NOMO-1 (cell line): ENCODE measurements around the gene TENT4A.
"Not testable (repeated sequence)": the region's sequence is repeated elsewhere in the genome, so short reads cannot be mapped to it uniquely, and the experiment has no call there.

Experiments used
- DNase-seq, 2 experiments: peaks; one replicate each; lab custom pipeline; 2025; ENCODE audit not compliant: unreplicated experiment in 2 of 2; lab: John Stamatoyannopoulos, UW

The TENT4A gene

DNA sequence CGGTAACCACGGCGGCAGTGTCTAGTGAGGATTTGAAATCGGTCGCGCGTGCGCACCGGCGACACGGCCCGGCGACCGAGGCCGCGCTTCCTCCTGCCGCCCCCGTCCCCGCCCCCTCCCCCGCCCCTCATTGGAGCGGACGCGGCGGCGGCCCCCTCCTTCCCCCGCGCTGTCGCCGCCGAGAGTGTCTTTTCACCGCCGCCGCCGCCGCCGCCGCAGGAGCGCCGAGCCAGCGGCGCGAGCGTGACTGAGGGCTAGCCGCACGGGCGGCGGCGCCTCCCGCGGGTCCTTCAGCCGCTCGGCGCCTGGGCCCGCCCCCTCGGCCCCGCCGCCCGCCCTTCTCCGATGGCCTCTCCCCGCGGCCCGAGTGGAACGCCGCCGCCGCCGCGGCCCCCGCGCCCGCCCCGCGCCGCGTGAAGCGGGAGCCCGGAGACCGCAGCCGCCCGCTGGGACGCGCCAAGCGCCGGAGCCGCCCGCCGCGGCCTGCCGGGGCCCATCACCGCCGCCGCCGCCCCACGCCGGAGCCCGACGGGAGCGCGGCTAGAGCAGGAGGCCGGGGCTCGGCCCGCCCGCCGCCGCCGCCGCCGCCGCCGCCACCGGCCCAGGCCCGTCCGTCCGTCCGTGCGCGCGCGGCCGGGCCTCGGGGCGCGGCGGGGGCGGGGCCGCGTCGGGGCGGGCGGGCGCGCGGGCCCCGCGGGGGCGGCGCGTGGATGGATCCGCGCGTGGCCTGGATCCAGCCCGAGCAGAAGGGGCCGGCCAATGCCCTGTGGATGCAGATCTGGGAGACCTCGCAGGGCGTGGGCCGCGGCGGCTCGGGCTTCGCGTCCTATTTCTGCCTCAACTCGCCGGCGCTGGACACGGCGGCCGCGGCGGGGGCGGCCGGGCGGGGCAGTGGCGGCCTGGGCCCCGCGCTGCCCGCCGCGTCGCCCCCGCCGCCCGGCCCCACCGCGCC, at the start of gene TENT4A:
TSS of gene TENT4A (plus strand) at position 159 of the 952 bp plus-strand sequence. CDS start at position 711, 552 bp downstream.
- DNase-seq: no peak

DNA sequence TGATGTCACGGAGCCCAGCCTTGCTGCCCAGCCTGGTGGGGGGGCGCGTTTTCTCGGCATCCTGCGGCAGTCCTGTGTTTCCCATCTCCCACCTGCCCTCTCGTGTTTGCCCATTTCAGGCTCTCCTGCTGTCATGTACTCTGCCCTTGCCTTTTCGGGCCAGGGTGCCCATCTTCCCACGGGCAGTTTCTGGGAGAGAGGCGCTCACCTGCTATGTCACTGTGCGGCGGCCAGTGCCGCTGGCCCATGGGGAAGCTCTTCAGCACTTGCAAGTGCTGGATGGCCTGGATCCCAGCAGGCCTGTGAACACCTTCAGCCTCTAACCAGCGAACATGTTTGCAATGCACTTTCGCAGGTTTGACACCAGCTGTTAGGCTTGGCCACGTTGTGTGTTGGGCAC, 46.5 kb upstream of the TENT4A start:
- DNase-seq: no peak

DNA sequence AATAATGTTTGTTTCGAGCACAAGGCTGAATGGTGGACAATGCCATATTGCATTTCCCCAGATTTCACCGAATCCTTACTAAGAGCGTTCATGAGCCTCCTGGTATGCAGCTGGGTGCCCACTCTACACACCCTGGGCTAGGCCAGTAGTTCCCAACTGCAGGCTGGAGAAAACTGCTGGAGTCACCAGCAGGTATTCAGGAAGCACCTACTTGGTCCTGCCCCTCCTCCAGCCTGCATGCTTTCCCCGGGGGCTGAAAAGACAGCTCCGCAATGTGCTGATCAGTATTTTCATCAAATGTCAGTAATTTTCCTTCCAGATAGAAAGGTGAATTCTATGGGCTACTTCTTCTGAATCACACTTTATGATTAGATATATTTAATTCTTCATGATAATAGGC, 45.6 kb upstream of the TENT4A start:
- no peak for DNase-seq

DNA sequence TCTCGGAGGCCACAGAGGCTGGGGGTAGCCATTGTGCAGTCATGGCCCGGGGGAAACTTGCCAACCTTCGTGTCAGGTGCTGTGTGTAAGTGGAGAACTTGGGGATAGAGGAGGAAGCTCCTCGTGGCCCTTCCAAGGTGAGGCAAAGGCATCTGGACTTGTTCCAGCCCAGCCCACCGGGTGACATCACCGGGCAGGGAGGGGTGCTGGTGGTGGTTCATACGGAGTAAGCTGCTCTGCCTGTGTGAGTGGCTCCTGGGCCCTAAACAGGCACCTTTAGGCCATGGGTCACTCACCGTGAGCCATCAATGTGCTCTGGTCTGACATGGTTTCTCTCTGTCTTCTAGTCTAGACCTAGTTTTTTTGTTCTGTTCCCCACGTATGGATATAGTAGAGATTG, 44.5 kb upstream of the TENT4A start:
- not testable (repeated sequence) for DNase-seq

DNA sequence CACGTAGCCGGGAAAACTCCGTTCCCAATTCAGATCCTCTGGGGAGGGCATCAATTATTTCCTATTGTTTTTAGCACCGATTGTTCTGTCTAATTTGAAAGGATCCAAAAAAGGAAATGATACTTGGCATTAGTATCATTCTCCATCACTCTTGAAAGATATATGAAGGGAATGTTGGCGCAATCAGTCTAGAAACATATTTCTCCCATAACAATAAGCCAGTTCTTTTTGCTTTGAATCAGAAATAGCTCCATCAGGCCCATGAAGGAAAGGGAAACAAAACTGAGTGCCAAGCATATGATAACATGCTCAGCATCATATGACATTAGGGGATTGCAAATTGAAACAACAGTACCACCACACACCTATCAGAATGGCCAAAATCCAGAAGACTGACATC, 40.2 kb upstream of the TENT4A start:
- DNase-seq: no peak

DNA sequence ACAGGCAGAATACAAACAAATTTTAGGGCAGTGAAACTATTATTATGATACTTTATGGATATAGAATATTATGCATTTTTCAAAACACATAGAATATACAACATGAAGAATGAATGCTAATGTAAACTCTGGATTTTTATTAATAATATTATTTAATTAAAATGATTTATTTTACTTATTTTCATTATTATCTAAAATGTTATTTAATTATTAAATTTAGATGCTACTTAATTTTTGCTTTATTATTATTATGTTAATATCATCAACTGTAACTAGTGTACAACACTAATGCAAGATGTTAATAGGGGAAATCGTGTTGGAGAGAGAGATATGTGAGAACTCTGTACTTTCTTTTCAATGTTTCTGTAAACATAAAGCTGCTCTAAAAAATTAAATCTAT, 39.3 kb upstream of the TENT4A start:
- no peak for DNase-seq

DNA sequence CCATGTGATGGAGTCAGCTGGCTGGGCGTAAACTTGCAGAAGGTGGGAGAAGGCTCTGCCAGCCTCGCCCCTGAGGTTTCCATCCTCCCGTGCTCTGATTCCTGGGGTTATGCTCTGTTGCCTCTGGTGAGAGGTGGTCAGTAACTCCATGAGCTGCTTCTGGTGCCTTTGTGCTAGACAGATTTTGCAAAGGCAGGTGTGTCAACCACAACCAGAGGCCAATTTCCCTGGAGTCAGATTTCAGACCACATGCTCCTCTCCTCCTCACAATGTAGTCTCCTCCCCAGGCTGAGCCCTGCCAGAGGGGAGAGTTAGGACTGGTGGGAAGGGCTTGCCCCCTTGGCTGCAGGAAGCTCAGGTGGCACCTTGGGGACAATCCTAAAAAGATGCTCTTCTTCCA, 38.8 kb upstream of the TENT4A start:
- no peak for DNase-seq

DNA sequence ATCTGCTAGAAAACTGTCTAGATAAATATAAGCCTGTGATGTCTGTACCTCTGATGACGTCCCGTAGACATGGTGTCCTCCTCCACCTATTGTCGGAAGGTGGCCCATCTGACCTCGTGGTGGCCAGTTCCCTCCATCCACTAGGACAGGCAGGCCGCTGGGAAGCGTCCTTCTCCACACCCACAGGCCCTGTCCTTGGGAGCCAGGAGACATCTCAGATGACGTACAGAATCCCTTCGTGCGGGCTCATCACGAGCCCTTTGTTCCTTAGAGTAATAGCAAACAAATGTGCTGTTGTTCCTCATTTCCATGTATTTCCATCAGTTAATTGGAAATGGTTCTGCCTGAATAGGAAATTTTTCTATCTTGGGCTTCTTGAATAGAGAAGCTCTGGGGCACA, 38.3 kb upstream of the TENT4A start:
- no peak for DNase-seq

- peak in 1 of 2 experiments; percentile 7 for DNase-seq
These were observed 37.3 kb upstream of the TENT4A start for GRCh38 chr5:6675784-6676491.

DNA sequence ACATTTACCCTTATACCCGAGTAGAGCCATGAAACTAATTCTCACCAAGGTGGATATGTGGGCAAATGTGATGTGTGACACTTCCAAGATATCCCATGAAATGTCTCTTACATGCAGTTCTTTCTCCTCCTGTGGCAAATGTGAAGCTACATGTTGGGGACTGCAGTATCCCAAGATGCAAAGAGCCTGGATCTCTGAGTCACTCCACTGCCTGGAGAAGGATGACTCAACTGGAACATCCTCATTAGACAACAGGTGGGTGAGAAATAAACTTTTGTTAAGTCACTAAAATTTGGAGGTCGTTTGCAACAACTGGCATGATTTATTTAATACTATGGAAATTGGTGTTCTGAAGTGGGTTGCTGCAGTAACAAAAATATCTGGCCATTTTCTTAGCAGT, 36.5 kb upstream of the TENT4A start:
- DNase-seq: no peak

- no peak for DNase-seq
These were observed 34.8 kb upstream of the TENT4A start for GRCh38 chr5:6678385-6678784.

- DNase-seq: no peak
These were observed 32.3 kb upstream of the TENT4A start for GRCh38 chr5:6680922-6681321.

DNA sequence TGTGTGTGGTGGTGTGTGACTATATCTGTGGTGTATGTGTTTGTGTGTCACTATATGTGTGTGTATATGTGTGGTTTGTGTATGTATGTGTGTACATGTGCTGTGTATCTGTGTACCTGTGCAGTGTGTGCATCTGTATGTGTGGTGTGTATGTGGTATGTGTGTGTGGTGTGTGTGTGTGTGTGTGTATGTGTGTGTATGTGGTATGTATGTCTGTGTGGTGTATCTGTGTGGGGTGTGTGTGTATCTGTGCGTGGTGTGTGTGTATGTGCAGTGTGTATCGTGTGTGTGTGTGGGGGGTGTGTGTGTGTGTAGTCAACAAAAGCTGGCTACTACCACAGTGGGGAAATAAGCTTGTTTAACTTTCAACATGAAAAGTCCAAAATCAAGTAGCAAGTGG, 31.6 kb upstream of the TENT4A start:
- no peak for DNase-seq

DNA sequence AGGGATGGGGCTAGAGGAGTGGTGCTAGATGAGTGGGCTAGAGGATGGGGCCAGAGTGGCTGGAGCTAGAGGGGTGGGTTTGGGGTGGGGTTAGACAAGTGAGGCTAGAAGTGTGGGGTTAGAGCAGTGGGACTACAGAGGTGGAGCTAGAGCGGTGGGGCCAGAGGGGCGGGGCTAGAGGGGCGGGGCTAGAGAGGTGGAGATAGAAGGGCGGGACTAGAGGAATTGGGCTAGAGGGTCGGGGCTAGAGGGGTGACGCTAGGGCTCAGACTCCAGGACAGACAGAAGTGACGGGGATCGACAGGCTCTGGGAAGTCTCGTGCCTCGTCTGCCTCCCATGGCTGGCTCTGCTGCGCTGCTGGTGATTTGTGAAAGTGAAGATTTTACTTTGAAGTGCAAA, 31.0 kb upstream of the TENT4A start:
- no peak for DNase-seq

DNA sequence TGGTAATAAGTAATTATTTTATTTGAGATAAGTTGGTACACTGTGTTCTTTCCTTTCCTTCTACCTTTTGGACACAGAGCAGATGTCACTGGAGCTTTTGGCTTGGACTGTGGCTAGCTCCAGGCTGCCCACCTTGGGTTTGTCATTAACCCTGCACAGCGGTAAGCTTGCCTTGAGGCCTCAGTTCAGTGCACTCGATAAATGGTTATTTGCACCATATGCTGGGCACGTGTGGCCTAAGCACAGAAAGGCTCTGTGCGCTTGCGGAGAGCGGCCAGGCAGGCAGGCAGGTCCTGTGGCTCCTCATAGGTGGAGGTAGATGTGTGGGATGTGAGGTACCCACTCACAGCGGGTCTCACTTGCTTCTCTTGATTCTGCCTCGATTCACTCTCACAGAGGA, 30.0 kb upstream of the TENT4A start:
- no peak for DNase-seq

DNA sequence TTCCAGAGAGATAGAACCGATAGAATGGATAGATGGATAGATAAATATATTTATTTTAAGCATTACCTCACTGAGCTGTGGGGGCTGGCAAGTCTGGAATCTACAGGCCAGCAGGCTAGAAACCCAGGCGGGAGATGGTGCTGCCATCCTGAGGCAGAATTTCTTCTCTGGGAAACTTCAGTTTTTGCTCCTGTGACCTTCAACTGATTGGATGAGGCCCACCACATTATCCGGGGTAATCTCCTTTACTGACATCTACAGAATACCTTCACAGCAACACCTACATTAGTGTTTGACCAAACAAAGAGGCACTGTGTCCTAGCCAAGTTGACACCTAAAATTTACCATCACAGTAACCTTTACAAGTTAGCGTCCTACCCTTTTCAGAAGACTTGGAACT, 29.2 kb upstream of the TENT4A start:
- no peak for DNase-seq

DNA sequence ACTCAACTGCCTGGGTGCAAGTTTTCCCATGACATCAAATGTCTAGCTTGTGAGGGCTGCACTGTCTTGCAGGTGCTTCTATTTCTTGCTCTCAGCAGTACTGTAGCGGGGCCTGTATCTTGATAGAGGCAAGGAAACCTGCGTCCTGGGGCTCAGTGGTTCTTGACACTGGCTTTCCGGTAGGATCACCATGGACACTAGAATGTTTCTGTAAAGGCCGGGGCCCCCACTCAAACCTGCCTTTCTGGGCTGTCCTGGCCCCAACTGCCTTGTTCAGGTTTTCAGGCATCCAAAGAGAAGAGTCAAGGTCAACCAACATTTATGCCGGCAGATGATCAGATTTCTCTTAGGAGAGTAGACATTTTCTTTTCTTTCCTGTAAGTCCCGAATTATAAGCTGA, 26.7 kb upstream of the TENT4A start:
- no peak for DNase-seq

DNA sequence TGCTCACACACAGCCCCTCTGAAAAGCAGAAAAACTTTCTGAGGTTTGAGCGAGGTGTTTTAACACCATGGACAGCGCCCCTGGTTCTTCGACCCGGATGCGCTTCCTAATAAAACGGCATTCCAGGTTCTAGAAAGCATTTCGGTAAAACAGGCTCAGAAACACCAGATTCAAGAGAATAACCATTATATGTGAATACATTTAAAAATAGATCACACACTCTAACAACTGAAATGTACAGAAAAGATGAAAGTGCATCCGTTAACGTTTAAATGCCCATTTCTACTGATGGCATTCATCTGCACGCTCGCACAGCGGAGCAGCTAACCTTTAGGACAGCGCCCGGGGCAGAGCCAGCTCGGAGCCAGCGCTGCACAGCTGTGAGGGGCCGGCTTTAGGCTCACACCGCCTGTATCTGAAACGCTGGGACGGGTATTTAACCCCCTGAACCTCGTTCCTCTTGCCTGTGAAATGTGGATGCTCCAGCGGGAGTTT, 26.3 kb upstream of the TENT4A start:
- DNase-seq: no peak

DNA sequence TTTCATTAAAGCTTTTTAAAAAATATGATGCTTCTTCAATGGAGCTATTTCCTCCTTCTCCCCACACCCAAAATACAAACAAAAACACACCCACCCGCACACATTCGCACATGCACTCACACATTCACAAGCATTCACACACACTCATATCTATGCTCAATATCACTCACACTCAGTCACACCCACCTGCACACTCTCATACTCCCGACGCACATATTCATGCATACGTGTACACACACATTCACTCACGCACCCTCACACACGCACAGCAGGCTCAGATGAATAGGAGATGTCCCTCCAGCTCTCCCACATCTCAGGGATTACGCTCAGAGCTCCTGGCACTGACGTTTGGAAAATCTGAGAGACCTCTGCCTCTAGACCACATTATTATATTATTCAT, 25.7 kb upstream of the TENT4A start:
- no peak for DNase-seq

GRCh38 chr5:6692906-6693305, 20.3 kb upstream of the TENT4A start:
- DNase-seq: no peak

GRCh38 chr5:6698696-6699095, 14.5 kb upstream of the TENT4A start:
- no peak for DNase-seq

DNA sequence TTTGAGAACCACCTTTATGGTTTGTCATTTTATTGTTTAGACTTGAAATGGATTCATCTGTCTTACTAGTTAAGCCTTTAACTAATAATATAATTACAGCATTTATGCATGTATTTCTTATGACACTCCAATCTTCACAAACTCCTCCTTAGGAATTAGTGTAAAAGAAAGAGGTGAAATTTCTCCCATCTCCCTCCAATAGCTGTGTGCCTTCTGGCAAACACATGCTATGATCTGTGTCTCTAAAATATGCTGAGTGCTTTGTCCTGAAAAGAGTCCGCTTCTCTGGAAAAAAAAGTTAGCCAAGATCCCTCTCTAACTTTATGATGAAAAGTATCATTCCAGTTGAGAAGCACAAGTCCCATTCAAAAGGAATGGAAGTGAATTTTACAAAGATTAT, 13.9 kb upstream of the TENT4A start:
- no peak for DNase-seq
